Activated CD8-positive, alpha-beta T cell treated with anti-CD3 and anti-CD28 coated beads for 36 hours (primary cell): Measurements from ENCODE around the gene PTPRN2. TPM values are rescaled to one million over a fixed set of nuclear protein-coding genes. Genes with fewer than 3 reads are reported as not detected.
A peak's percentile ranks its signal among the peaks of the same experiment; 100 is the strongest.

Experiments used
- ATAC-seq: fragments of 200-7000 bp; cut with Tn5 transposase; one replicate; pipeline ENCODE4 v1.10.0; 2021; ENCODE audit warnings: mild to moderate bottlenecking, moderate library complexity
- CTCF ChIA-PET: fragments of 350-600 bp; sonication (Branson Sonifier 250); formaldehyde crosslinking; loops from one replicate; lab custom pipeline; 2021; ENCODE audit warnings: antibody characterized with exemption; lab: Charles Lee
- POLR2A ChIA-PET: fragments of 350-600 bp; sonication (Branson Sonifier 250); formaldehyde crosslinking; loops from one replicate; lab custom pipeline; 2021; ENCODE audit warnings: antibody characterized with exemption; lab: Charles Lee
- DNase-seq: peaks from one replicate; pipeline ENCODE4 v3.0.0-alpha.2; 2020
- H3K27ac Mint-ChIP-seq: one replicate; pipeline ENCODE4 v1.8.0; 2021; ENCODE audit warnings: mild to moderate bottlenecking, mixed read lengths
- H3K27me3 Mint-ChIP-seq: one replicate; pipeline ENCODE4 v1.8.0; 2021; ENCODE audit warnings: mixed read lengths
- H3K36me3 Mint-ChIP-seq: one replicate; pipeline ENCODE4 v1.8.0; 2021; ENCODE audit warnings: low read depth, mixed read lengths
- H3K4me1 Mint-ChIP-seq: one replicate; pipeline ENCODE4 v1.8.0; 2021; ENCODE audit warnings: low read depth, mixed read lengths
- H3K4me3 Mint-ChIP-seq: one replicate; pipeline ENCODE4 v1.8.0; 2021; ENCODE audit warnings: mild to moderate bottlenecking, moderate library complexity, mixed read lengths
- H3K9me3 Mint-ChIP-seq: one replicate; pipeline ENCODE4 v1.8.0; 2021; ENCODE audit warnings: mixed read lengths
- CTCF ChIP-seq: fragments of 200-600 bp; IDR thresholded peaks from one replicate; pipeline ENCODE4 v1.8.0; 2022; ENCODE audit warnings: antibody characterized with exemption, mild to moderate bottlenecking
- intact Hi-C: fragments of 100-400 bp; cut with micrococcal nuclease; formaldehyde crosslinking; loops from one replicate; pipeline ENCODE4 v1.10.0; 2022
- total RNA-seq, 2 experiments: library from RNA; stranded (reverse); gene quantifications; one replicate each; pipeline ENCODE4 v1.2.3, GENCODE V29; 2021

PTPRN2 gene
- total RNA-seq, 2 experiments from 2014 or later = 0.49 to 0.65 TPM

GRCh38 chr7:157574914-157575586, 1012.6 kb downstream of the PTPRN2 start:
- intact Hi-C loops = loop anchor here (5.0 kb wide), 1 partner anchor 83 kb away; no protein-coding TSS in a partner anchor
- ATAC-seq = no peak
- no peaks in the 10 kb centered on the region for H3K9me3 Mint-ChIP-seq
- H3K4me1 Mint-ChIP-seq = peaks cover 29% of the 10 kb centered on the region
- TF ChIP-seq CTCF = no peak
- H3K36me3 Mint-ChIP-seq = no peaks in the 10 kb centered on the region
- H3K27ac Mint-ChIP-seq = no peak overlapping the region
- CTCF ChIA-PET = interaction anchor here (0.9 kb wide), 1 partner anchor 143 kb away, joined by 3 read pairs; no protein-coding TSS in a partner anchor
- POLR2A ChIA-PET = interaction anchor here (1.0 to 1.4 kb wide), 2 partner anchors 26 to 97 kb away, joined by 3 read pairs; no protein-coding TSS in a partner anchor
- no peak for DNase-seq
- peak overlapping the region; percentile 73 for H3K4me3 Mint-ChIP-seq
- no peaks in the 10 kb centered on the region for H3K27me3 Mint-ChIP-seq

- Mint-ChIP-seq H3K4me1 (peaks cover 36% of the 10 kb centered on the region), H3K27me3 (no peaks in the 10 kb centered on the region), H3K36me3 (no peaks in the 10 kb centered on the region), H3K4me3 (no peak overlapping the region), H3K9me3 (no peaks in the 10 kb centered on the region), H3K27ac (peak overlapping the region; percentile 32)
- DNase-seq (peak; percentile 45), ATAC-seq (peak; percentile 35)
- ChIA-PET CTCF (no interaction called here), POLR2A (interaction anchor here (1.0 kb wide), 1 partner anchor 25 kb away, joined by 3 read pairs; no protein-coding TSS in a partner anchor)
- no peak for TF ChIP-seq CTCF
- intact Hi-C loops = loop anchor here (5.0 kb wide), 1 partner anchor 82 kb away; no protein-coding TSS in a partner anchor
Observed at GRCh38 chr7:157574120-157574825, 1013.4 kb downstream of the PTPRN2 start.

GRCh38 chr7:157573244-157573643, 1014.4 kb downstream of the PTPRN2 start:
- no peak for TF ChIP-seq CTCF
- ATAC-seq (no peak), DNase-seq (peak; percentile 30)
- Mint-ChIP-seq H3K27ac (no peak overlapping the region), H3K9me3 (no peaks in the 10 kb centered on the region), H3K27me3 (no peaks in the 10 kb centered on the region), H3K4me1 (peaks cover 46% of the 10 kb centered on the region), H3K36me3 (no peaks in the 10 kb centered on the region), H3K4me3 (no peak overlapping the region)
- intact Hi-C loops = loop anchor here (5.0 kb wide), 1 partner anchor 81 kb away; no protein-coding TSS in a partner anchor
- CTCF ChIA-PET = no interaction called here
- POLR2A ChIA-PET = no interaction called here

GRCh38 chr7:157572622-157573021, 1015.0 kb downstream of the PTPRN2 start:
- ATAC-seq (no peak), DNase-seq (no peak)
- H3K27me3 Mint-ChIP-seq = no peaks in the 10 kb centered on the region
- no peak for TF ChIP-seq CTCF
- CTCF ChIA-PET = no interaction called here
- H3K36me3 Mint-ChIP-seq = no peaks in the 10 kb centered on the region
- no peaks in the 10 kb centered on the region for H3K9me3 Mint-ChIP-seq
- POLR2A ChIA-PET = no interaction called here
- intact Hi-C loops = loop anchor here (5.0 kb wide), 1 partner anchor 80 kb away; no protein-coding TSS in a partner anchor
- H3K4me1 Mint-ChIP-seq = peaks cover 51% of the 10 kb centered on the region
- H3K27ac Mint-ChIP-seq = no peak overlapping the region
- H3K4me3 Mint-ChIP-seq = no peak overlapping the region
